H1 (cell line): ENCODE data around the gene PTPRF. TPM values are rescaled to one million over a fixed set of nuclear protein-coding genes. Genes with fewer than 3 reads are reported as not detected.

ENCODE experiments used
- ATF2 ChIP-seq: IDR thresholded peaks from 2 replicates; pipeline ENCODE4 v1.6.1; 2012; ENCODE audit warnings: low read length, inconsistent platforms
- BACH1 ChIP-seq: IDR thresholded peaks from 2 replicates; pipeline ENCODE4 v1.6.1; 2012; ENCODE audit warnings: low read length, improper control_type of control experiment
- CREB1 ChIP-seq: IDR thresholded peaks from 2 replicates; pipeline ENCODE4 v1.6.1; 2012; ENCODE audit warnings: inconsistent platforms
- E2F6 ChIP-seq: IDR thresholded peaks from 2 replicates; pipeline ENCODE4 v1.6.1; 2012; ENCODE audit warnings: inconsistent platforms
- EGR1 ChIP-seq: IDR thresholded peaks from 2 replicates; pipeline ENCODE4 v1.6.1; 2011; ENCODE audit warnings: low read depth, low read length, borderline replicate concordance
- GABPA ChIP-seq: IDR thresholded peaks from 2 replicates; pipeline ENCODE4 v1.6.1; 2011; ENCODE audit warnings: mild to moderate bottlenecking, low read length, moderate library complexity, borderline replicate concordance; ENCODE audit not compliant: insufficient read depth
- JUN ChIP-seq: IDR thresholded peaks from 2 replicates; pipeline ENCODE4 v1.6.1; 2011; ENCODE audit warnings: low read depth, mild to moderate bottlenecking, improper control_type of control experiment, low read length
- RXRA ChIP-seq: IDR thresholded peaks from 2 replicates; pipeline ENCODE4 v1.6.1; 2011; ENCODE audit warnings: low read depth, mild to moderate bottlenecking, low read length, moderate library complexity; ENCODE audit not compliant: insufficient read depth
- TAF7 ChIP-seq: optimal IDR thresholded peaks from 2 replicates; pipeline ENCODE3; 2011; ENCODE audit warnings: low read depth, mild to moderate bottlenecking, inconsistent platforms, low read length, moderate library complexity, borderline replicate concordance
- USF2 ChIP-seq: IDR thresholded peaks from 2 replicates; pipeline ENCODE4 v1.6.1; 2011; ENCODE audit warnings: low read length, improper control_type of control experiment
- polyA plus RNA-seq, 7 experiments: library from polyadenylated mRNA; depleted of rRNA in 3 of 7; stranded (reverse) in 5 of 7; unstranded in 2 of 7; fragments of >200 nt in 5 of 7; fragments of 200-250 nt in 2 of 7; gene quantifications; 1 replicate in 5 of 7; 2 replicates in 1 of 7; 4 replicates in 1 of 7; pipeline versions ENCODE4 v1.2.1 to v1.2.3, GENCODE V29; 2011 to 2013; ENCODE audit warnings: missing spikeins in 2 of 7, mixed read lengths in 2 of 7
- total RNA-seq: library from RNA; stranded (reverse); fragmentation: NEBNext Ultra II Directional; extraction: Animal tissue kit (Norgen Biotek cat#: 25700); gene quantifications from 2 replicates; pipeline ENCODE4 v1.2.1, GENCODE V29; 2021

Gene PTPRF
- total and polyA plus RNA-seq, 2 of the 8 experiments (the other 6 are each of a cell fraction or from before 2014, with no cell fraction given) = 136 to 231 TPM

GRCh38 chr1:43596579-43596978 lies 65.9 kb downstream of the PTPRF start (continued):
- TF ChIP-seq EGR1 (no peak), BACH1 (no peak), TAF7 (no peak), JUN (no peak), E2F6 (no peak), CREB1 (no peak), ATF2 (no peak), RXRA (no peak), USF2 (no peak), GABPA (no peak)
- TF ChIP-seq, all 59 proteins: peak for 0
